AML-193 (cell line): ENCODE results near the gene THSD4.

Experiments
- DNase-seq, 2 experiments: peaks; one replicate each; lab custom pipeline; 2025; lab: John Stamatoyannopoulos, UW

THSD4 gene

GRCh38 chr15:71547011-71547410 is 431.7 kb downstream of the THSD4 start:
- no peak for DNase-seq

DNA sequence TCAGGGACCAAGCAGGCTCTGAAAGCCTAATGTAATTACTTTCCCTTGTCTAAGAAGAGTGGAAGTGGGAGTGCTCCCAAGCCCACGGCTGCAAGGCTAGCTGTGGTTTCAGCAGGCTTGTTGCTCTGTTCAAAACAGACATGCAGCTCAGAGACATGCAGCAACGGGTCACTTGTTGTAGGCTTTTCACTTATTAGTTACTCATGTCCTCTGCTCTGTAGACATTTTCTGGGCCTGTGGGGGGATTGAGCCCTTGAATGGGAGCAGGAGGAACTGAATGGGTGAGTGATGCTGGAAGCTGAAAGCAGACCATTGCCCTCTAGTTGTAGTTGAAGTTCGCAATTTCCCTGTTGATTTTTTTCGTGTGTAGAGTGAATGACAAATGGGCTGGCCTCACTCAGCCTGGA is 433.1 kb downstream of the THSD4 start:
- no peak for DNase-seq

GRCh38 chr15:71549091-71549490 is 433.8 kb downstream of the THSD4 start:
- no peak for DNase-seq

DNA sequence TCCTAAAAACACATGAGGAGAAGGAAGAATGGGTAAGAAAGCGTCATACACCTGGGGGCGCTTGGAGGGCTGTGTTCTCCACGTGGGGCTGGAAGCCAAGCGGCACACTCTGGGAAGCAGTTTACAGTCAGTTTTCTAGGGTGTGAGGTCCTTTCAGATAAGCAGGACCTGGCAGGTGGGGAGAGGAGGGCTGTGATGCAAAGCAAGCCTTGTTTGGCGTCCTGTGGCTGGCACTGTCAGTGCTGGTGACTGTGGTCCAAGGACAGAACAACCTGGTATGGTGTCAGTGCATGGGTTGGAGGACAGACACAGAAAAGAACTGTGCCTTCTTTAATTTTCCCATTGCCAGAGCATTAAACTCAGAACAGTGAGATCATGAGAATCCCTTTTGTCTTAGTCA is 434.4 kb downstream of the THSD4 start:
- DNase-seq = no peak

DNA sequence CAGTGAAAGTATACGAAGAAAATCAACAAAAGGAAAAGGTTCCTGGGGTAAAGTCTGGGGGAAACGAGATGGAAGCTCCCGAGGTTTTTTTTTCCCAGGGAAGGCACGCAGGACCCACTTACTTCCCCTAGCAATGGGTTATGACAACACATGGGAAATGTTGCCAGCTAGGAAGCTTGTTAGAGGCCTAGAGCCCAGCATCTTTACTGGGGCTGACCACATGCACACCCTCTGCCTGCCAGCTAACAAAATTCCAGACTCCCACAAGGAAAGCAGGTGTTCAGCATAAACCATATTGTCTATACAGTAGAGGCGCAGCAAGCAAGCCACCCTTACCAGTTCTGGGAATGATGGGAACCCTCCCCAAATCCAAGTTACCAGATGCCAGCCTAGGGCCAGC is 436.3 kb downstream of the THSD4 start:
- no peak for DNase-seq

- no peak for DNase-seq
These were observed 443.8 kb downstream of the THSD4 start for GRCh38 chr15:71559098-71559497.

GRCh38 chr15:71559616-71560015 is 444.3 kb downstream of the THSD4 start:
- DNase-seq = no peak

- no peak for DNase-seq
These were observed 447.0 kb downstream of the THSD4 start for GRCh38 chr15:71562251-71562650.

- no peak for DNase-seq
These were observed 448.9 kb downstream of the THSD4 start for GRCh38 chr15:71564217-71564616.

- no peak for DNase-seq
These were observed 449.7 kb downstream of the THSD4 start for GRCh38 chr15:71565006-71565405.

- DNase-seq = no peak
These were observed 450.4 kb downstream of the THSD4 start for GRCh38 chr15:71565631-71566160.

GRCh38 chr15:71566226-71566625 is 451.0 kb downstream of the THSD4 start:
- no peak for DNase-seq

GRCh38 chr15:71567173-71567572 is 451.9 kb downstream of the THSD4 start:
- no peak for DNase-seq

- no peak for DNase-seq
These were observed 453.0 kb downstream of the THSD4 start for GRCh38 chr15:71568227-71568626.

GRCh38 chr15:71570736-71571135 is 455.5 kb downstream of the THSD4 start:
- no peak for DNase-seq

- no peak for DNase-seq
These were observed 456.4 kb downstream of the THSD4 start for GRCh38 chr15:71571641-71572040.

GRCh38 chr15:71572452-71573053 is 457.3 kb downstream of the THSD4 start:
- DNase-seq = no peak

- no peak for DNase-seq
These were observed 458.3 kb downstream of the THSD4 start for GRCh38 chr15:71573599-71573998.

DNA sequence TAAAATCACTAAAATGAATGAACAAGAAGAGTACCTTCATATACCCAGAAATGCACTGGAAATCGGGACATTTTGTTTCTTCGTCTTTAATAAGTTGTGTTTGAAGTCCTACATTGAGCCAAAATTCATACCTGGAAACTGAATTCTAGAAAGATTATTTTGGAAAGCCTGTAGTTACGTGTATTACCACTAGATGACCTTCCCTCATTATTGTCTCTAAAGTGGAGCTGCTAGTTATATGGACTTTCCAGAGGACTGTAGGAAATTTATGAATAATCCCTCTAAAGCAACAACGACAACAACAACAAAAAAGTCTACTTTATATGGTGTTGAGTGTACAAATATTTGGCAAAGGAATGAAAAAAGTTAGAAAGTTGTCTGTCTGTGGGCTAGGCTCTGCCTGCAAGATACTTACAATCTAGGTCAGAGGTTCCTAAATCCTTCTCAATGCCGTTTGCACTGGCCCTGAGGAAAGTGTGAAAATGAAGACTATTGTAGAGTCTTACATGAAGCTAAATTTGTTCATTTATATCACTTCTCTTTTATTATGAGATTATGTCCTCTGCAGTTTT is 460.3 kb downstream of the THSD4 start:
- peak; percentile 14 to 25 for DNase-seq

DNA sequence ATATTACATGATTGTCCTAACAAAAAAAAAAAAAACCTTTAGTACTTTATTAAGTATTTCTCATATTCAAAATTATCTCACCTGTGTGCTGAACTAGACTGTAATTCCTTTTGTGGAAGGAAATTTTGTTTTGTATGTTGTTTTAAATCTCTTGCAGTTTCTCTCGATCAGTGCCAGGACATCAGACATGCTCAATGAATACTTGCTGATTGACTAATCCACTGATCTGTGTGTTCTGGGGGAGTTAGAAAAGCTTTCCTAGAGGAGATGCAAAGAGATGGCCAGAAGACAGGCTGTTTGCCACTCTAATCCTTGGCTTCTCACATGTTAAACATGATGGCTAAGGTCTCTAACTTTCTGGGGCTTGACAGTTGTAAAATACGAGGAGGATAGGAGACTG is 461.8 kb downstream of the THSD4 start:
- no peak for DNase-seq

GRCh38 chr15:71581398-71581930 is 466.2 kb downstream of the THSD4 start:
- no peak for DNase-seq

- DNase-seq = no peak
These were observed 469.9 kb downstream of the THSD4 start for GRCh38 chr15:71585159-71585558.

- no peak for DNase-seq
These were observed 471.2 kb downstream of the THSD4 start for GRCh38 chr15:71586463-71586862.

DNA sequence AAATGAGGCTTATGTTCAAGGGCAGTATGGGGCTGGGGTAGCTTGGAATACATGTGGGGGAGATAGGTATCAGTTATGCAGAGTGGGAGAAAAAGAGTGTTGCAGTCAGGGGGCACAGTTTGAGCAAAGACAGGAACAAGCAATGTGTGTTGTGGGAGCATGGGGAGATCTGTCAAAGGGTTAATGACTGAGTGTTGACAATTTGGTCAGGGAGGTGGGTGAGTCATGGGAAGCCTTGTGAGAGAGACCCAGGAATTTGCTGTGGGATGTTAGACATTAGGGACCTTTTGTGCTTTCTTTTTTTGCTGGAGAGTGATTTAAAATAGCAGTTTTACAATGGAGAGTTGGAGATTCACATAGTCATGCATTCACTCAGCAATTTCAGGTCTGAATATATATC is 473.5 kb downstream of the THSD4 start:
- DNase-seq = no peak
